ENCODE results near the gene NUDT19.

DNA sequence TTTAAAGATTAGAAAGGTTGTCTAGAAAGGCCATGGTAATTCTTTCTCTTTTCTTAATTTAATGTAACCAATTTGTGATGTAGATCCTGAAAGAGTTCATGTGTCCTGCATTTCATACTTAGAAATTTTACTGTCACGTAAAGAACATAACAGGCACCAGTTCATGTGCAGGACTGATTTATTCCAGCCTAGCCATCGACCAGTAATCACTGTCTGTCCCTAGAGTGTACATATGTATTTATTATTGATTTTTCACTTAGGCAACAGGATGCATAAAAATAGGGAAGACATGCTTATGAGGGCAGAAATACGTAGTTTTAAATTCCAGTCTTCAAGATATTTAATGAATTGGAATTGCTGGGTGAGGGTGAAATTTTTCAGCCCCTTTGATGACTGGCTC is 65.6 kb downstream of the NUDT19 start:
- no peak for TF ChIP-seq CTCF (optimal IDR thresholded peaks at IDR 0.05 in 1 of 3, IDR thresholded peaks at IDR 0.05 in 1 of 3, conservative IDR thresholded peaks at IDR 0.05 in 1 of 3; ENCODE audit: extremely low read depth in 1 of 3, insufficient read depth in 2 of 3, low read length in 3 of 3)
- no peak for TF ChIP-seq EZH2 (IDR thresholded peaks at IDR 0.05; ENCODE audit: low read length)

All from keratinocyte (primary cell).